Colonic mucosa (tissue), 4 donors: ENCODE measurements around the gene TRPM3. TPM values are rescaled to one million over a fixed set of nuclear protein-coding genes. Genes with fewer than 3 reads are reported as not detected.

Experiments
- DNase-seq: peaks from one replicate; pipeline ENCODE4 v3.0.0-alpha.2; 2020
- H3K27ac ChIP-seq: fragments of 200-600 bp; one replicate; pipeline ENCODE4 v1.8.0; 2021
- H3K27me3 ChIP-seq: fragments of 200-600 bp; one replicate; pipeline ENCODE4 v1.8.0; 2021
- H3K36me3 ChIP-seq: fragments of 200-600 bp; one replicate; pipeline ENCODE4 v1.8.0; 2021
- H3K4me1 ChIP-seq: fragments of 200-600 bp; one replicate; pipeline ENCODE4 v1.8.0; 2021; ENCODE audit warnings: mild to moderate bottlenecking
- H3K4me3 ChIP-seq: fragments of 200-600 bp; one replicate; pipeline ENCODE4 v1.8.0; 2021
- H3K9ac ChIP-seq, 2 donors: one replicate each; pipeline ENCODE4 v1.7.0; 2013; ENCODE audit warnings: control low read depth in 2 of 2, low read depth in 2 of 2, low read length in 2 of 2
- H3K9me3 ChIP-seq: fragments of 200-600 bp; one replicate; pipeline ENCODE4 v1.8.0; 2021
- intact Hi-C: fragments of 100-400 bp; cut with DNase I; formaldehyde crosslinking; loops from one replicate; pipeline ENCODE4 v1.14.1; 2022
- total RNA-seq, 2 donors: library from RNA; stranded (reverse); fragmentation: NEBNext Ultra II Directional in 1 of 2; extraction: Animal tissue kit (Norgen Biotek cat#: 25700) in 1 of 2; gene quantifications; one replicate each; pipeline ENCODE4 v1.2.1, GENCODE V29; 2021
- TF ChIP-seq, protein P1 (sequence below): fragments of 200-600 bp; IDR thresholded peaks from one replicate; pipeline ENCODE4 v1.8.0; 2022; ENCODE audit warnings: antibody characterized with exemption, mild to moderate bottlenecking
- donor health status: healthy.
- donor health status: DM: no; HTN: no; CAD: no.
- donor health status: DM: no; HTN: no; CAD: no.

TRPM3 gene
- total RNA-seq, 2 donors from 2014 or later = 0.32 to 0.35 TPM

DNA sequence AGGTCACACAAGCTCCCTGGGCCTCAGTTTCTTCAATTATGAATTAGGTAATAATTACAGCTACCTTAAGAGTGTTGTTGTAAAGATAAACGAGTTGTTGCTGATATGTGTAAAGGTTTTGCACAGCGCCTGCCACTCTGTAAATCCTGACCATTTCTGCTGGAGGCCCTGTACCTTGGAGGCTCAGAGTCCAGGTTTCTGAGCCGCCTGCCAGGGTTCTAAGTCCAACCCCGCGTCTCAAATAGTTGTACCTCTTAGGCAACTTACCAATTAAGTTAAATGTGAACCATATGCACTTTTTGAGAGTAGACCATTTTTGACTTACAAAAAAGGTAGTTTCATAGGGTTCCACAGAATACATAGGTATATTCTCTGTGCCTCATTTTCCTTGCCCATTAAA, 550.2 kb downstream of the TRPM3 start:
- no peaks in the 10 kb centered on the region for H3K9me3 ChIP-seq
- TF ChIP-seq, protein P1, sequence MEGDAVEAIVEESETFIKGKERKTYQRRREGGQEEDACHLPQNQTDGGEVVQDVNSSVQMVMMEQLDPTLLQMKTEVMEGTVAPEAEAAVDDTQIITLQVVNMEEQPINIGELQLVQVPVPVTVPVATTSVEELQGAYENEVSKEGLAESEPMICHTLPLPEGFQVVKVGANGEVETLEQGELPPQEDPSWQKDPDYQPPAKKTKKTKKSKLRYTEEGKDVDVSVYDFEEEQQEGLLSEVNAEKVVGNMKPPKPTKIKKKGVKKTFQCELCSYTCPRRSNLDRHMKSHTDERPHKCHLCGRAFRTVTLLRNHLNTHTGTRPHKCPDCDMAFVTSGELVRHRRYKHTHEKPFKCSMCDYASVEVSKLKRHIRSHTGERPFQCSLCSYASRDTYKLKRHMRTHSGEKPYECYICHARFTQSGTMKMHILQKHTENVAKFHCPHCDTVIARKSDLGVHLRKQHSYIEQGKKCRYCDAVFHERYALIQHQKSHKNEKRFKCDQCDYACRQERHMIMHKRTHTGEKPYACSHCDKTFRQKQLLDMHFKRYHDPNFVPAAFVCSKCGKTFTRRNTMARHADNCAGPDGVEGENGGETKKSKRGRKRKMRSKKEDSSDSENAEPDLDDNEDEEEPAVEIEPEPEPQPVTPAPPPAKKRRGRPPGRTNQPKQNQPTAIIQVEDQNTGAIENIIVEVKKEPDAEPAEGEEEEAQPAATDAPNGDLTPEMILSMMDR = no peak
- no peak overlapping the region for H3K4me3 ChIP-seq
- no peak overlapping the region for H3K9ac ChIP-seq
- no peaks in the 10 kb centered on the region for H3K4me1 ChIP-seq
- H3K27me3 ChIP-seq = no peaks in the 10 kb centered on the region
- H3K27ac ChIP-seq = no peak overlapping the region
- H3K36me3 ChIP-seq = no peaks in the 10 kb centered on the region
- DNase-seq = no peak
- intact Hi-C loops = no loop called here

DNA sequence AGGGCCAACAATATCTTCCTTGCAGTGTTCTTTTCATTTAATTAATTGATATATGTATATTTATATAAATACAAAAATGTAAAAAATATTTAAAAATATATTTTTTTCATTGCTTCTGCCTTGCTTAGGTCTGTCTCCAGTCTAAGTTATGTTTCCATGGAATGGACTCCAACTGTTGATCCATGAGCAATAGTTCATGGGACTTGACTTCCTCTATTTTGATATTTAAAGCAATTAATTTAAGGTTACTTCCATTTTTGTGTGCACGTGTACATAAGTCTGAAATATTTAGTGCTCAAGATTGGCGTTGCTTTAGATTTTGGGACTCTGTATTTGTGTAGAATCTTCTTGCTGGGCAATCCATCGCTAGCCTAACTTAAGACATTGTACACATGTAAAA, 551.6 kb downstream of the TRPM3 start:
- Histone ChIP-seq H3K9ac (no peak overlapping the region), H3K36me3 (no peaks in the 10 kb centered on the region), H3K27ac (no peak overlapping the region), H3K4me3 (no peak overlapping the region), H3K9me3 (no peaks in the 10 kb centered on the region), H3K4me1 (no peaks in the 10 kb centered on the region), H3K27me3 (no peaks in the 10 kb centered on the region)
- TF ChIP-seq, protein P1 = no peak
- intact Hi-C loops = no loop called here
- DNase-seq = no peak

DNA sequence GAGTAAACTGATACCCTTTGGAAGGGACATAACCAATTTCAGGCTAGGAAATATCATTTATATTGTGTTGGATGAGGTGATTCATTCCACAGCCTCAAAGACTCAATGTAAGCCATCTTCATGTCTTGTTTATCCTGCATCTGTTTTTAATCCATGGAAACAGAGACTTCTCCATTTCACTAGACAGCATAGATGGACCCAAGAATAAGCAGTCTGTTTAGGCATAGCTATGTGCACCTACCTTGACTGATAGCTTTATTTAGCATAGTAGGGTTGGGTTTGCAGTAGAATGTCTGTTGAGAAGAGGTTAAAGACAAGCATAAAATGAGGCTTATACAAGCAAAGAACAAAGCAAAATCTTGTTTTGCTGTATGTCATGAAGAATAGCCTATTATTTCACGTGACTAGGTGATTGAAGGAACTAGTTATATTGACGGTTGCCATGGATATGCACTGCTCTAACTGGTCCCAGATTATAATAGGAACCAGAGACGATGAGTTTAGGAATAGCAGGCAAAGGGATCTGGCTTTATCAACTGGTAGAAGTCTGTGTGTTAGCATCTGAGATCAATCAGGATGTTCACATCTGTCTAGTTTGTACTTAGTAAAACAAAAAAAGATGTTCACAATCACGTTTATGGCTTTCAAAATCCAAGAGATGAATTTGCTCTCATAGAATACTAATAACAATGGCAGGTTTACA, 552.2 kb downstream of the TRPM3 start:
- H3K27ac ChIP-seq = no peak overlapping the region
- intact Hi-C loops = no loop called here
- TF ChIP-seq, protein P1 = no peak

DNA sequence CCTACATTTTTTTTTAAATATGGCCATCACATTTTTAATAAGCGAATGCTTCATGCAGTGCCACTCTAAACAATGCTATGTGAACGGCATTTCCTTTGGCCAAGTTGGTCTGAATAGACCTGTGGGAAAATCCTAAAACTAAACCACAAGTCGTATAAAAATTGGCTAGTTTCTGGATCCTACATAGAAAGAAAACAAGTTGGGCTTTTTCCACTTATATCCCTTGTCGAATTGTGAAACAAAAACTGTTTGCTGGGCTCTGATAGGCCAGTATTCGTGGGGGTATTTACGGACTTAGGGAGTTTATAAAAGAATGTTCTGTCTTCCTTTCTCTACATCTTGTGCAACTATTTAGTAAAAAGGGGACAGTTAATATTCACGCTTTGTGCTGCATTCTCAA, 553.9 kb downstream of the TRPM3 start:
- H3K27me3 ChIP-seq = no peaks in the 10 kb centered on the region
- TF ChIP-seq, protein P1 = no peak
- H3K9ac ChIP-seq = no peak overlapping the region
- no peak overlapping the region for H3K27ac ChIP-seq
- no peaks in the 10 kb centered on the region for H3K9me3 ChIP-seq
- no peak overlapping the region for H3K4me3 ChIP-seq
- no peaks in the 10 kb centered on the region for H3K4me1 ChIP-seq
- no peak for DNase-seq
- intact Hi-C loops = no loop called here
- no peaks in the 10 kb centered on the region for H3K36me3 ChIP-seq

More for the DNA sequence above, 552.2 kb downstream of the TRPM3 start:
- Histone ChIP-seq H3K9me3 (no peaks in the 10 kb centered on the region), H3K9ac (no peak overlapping the region), H3K36me3 (no peaks in the 10 kb centered on the region), H3K4me1 (no peaks in the 10 kb centered on the region), H3K27me3 (no peaks in the 10 kb centered on the region), H3K4me3 (no peak overlapping the region)
- no peak for DNase-seq

DNA sequence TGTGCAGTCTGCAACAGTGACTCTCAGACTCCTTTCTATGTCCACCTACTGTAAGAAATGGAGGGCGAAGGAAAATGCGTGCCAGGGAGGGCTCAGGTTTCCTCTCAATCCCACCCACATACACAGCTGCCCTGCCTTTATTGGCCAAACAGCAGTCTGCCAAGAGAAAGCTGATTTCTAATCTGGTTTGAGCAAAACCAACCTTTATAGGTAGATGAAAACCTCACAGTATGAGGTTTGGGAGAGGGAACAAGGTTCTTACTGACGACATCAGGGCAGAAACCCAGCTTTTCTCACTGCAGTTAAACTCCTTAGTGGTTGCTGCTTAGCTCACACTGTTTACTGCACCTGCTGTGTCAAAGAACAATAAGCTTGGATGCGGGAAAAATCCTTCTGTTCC, 554.7 kb downstream of the TRPM3 start:
- DNase-seq = no peak
- Histone ChIP-seq H3K4me1 (no peaks in the 10 kb centered on the region), H3K9ac (no peak overlapping the region), H3K4me3 (no peak overlapping the region), H3K27me3 (no peaks in the 10 kb centered on the region), H3K27ac (no peak overlapping the region), H3K9me3 (no peaks in the 10 kb centered on the region), H3K36me3 (no peaks in the 10 kb centered on the region)
- TF ChIP-seq, protein P1 = no peak
- intact Hi-C loops = no loop called here
